HG02571 (cell line): ENCODE measurements around the gene ETV7.
"Not testable (repeated sequence)": the region's sequence is repeated elsewhere in the genome, so short reads cannot be mapped to it uniquely, and the experiment has no call there.

Source experiments
- ATAC-seq: cut with Tn5 transposase; IDR thresholded peaks from one replicate; pipeline ENCODE4 v1.9.1; 2021; ENCODE audit warnings: mild to moderate bottlenecking, moderate library complexity; ENCODE audit not compliant: unreplicated experiment

Gene ETV7

DNA sequence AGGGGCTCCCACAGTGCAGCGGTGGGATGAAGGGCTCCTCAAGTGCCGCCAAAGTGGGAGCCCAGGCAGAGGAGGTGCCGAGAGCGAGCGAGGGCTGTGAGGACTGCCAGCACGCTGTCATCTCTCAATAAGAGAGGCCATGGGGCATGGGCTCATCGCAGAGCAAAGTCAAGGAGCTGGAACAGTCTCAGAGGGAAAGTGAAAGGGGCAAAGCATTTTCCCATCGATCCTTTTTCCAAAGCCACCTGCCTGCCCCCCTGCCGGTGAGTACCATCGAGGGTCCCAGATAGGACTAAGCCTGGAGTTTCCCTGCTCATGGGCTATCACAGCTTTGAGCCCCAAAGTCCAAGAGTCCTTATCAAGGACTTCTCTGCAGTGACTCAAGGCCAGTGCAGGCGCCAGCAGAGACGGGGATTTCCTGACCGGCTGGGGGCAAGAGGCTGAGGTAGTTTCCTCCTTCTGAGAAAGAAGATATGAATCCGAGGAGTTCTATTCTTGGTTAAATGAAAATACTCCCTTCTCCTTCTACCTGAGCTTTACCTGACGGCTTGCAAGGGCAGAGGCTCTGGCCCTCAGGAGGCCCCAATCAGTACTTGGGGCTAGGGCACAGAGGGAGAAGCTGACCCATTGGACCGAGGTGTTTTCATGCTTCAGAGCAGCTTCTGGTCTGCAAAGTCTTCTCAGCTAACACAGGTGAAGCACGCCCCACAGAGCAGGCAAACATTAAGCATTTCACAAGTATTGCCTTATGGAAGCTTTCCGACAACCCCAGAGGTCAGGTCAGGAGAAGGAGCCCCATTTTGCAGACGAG lies 22.6 kb downstream of the ETV7 start:
- no peak for ATAC-seq

DNA sequence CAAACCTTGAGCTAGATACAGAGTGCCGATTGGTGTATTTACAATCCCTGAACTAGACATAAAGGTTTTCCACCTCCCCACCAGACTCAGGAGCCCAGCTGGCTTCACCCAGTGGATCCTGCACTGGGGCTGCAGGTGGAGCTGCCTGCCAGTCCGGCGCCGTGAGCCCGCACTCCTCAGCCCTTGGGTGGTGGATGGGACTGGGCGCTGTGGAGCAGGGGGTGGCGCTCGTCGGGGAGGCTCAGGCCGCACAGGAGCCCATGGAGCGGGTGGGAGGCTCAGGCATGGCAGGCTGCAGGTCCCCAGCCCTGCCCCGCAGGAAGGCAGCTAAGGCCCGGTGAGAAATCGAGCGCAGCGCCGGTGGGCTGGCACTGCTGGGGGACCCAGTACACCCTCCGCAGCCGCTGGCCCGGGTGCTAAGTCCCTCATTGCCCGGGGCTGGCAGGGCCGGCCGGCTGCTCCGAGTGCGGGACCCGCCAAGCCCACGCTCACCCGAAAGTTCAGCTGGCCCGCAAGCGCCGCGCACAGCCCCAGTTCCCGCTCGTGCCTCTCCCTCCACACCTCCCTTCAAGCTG lies 23.3 kb downstream of the ETV7 start:
- ATAC-seq, result not testable (repeated sequence)

DNA sequence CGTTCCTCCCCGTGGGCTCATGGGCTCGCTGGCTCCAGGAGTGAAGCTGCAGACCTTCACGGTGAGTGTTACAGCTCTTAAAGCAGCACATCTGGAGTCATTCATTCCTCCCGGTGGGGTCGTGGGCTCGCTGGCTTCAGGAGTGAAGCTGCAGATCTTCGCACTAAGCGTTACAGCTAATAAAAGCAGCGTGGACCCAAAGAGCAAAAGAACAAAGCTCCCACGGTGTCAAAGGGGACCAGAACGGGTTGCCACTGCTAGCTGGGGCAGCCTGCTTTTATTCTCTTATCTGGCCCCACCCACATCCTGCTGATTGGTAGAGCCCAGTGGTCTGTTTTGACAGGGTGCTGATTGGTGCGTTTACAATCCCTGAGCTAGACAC lies 24.1 kb downstream of the ETV7 start:
- not testable (repeated sequence) for ATAC-seq

DNA sequence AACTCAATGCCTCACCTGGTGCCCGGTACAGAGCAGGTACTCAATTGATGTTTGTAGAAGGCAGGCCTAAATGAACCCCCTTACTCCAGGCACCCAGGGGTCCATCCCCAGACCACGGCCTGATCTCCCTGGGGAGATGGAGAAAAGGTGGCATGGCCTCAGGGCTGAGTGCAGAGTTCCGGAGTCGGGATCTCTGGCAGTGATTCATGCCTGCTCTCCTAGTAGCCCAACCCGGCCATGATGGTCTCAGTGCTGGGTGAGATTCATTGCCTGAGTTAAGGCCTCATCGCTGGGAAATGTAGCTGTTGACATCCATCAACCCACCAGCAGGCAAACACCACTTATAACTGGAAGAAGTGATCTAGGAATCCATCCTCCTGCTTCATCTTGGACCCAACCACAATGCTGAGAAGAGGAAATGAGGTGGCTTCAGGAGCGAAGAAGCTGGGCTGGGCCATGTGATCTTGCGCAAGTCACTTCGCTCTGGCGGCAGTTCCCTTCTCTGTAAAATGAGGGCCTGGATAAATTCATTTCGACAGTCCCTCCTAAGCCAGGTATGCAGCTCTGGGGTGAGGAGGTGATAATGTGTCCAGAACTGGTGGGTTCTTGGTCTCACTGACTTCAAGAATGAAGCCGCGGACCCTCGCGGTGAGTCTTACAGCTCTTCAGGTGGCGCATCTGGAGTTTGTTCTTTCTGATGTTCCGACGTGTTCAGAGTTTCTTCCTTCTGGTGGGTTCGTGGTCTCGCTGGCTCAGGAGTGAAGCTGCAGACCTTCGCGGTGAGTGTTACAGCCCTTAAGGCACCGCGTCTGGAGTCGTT lies 24.7 kb downstream of the ETV7 start:
- no peak for ATAC-seq

DNA sequence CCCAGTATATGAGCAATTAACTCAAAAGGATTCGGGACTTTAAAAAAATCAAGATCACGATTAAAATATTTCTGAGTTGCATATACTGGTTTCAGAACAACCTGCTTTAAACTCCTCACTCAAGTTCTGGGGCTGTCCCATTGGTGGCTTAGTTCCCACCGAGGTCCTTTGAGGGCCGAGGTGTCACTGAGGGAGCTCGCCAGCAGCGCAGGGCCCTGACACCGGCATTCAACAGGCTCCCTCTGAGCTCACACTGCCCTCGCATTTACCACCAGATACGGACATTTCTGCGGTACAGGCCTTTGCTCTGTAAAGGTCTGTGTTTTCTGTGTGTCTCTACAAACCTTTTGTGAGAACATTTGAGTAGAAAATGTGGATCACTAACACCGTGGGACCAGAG lies 26.4 kb downstream of the ETV7 start:
- no peak for ATAC-seq

DNA sequence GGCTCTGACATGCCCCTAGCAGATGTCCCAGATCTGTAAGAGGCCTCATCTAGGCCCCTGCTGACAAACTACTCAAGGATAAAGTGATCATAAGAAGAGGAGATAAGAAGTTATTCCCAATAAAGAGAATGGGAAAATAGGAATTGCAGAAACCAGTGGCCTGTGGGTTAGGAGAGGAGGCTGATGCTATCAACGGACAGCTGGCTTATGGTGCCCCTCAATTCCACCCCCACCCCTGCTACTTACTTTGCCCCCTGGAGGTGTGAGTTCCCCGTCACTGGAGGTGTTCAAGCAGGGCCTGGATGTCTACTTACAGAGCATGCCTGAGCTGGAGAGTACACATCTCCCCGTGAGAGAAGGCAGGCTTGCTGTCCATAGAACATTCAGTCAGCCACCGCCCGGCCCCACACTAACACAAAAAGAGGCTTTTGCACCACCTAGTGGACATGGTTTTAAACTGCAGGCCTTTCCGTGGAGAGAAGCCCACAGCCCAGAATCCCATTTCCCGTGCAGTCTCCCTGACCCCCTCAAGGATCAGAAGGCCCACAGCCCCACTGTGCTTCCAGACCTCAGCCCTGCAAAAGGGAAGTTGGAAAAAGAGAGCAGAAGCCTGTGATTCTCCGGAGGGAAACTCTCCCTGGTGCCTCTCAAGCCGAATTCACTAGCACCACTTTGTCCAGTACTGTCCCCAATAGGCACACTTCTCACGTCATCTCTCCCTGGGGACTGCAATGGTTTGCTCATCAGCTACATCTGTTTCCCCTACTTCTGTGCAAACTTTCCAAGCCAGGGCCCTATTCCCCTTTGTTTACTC lies 27.0 kb downstream of the ETV7 start:
- ATAC-seq, result peak; percentile 50

DNA sequence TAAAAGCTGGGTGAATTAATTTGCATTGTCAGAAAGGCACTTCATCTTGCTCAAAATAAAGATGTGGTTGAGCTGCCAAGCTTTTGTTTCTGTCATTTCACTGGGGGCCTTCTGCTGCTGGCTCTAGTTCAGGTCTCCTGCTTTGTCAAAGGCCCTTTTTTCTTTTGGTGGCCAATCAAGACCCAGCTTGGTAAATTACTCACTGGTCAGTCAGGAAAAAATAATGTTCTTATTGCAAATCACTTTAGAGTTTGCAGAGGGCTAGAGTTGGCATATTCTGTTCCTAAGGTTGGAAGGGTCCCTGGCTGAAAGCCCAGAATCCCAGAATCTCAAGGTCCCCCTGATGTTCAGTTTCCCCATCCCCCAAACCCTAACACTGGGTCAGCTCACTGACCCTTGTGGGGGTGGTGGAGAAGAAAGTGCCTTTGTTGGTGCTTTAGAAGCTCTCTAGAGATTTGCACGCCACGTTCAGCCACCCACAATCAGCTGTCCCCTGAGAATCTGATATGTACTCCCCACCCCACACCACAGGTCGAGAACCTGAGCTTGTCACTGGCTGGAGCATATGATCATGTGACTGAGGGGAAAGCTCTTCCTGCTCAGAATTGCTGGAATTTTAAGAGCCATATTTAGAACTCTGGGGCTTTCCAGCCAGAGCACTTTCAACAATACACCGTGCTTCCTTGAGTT lies 29.1 kb downstream of the ETV7 start:
- peak; percentile 46 for ATAC-seq

DNA sequence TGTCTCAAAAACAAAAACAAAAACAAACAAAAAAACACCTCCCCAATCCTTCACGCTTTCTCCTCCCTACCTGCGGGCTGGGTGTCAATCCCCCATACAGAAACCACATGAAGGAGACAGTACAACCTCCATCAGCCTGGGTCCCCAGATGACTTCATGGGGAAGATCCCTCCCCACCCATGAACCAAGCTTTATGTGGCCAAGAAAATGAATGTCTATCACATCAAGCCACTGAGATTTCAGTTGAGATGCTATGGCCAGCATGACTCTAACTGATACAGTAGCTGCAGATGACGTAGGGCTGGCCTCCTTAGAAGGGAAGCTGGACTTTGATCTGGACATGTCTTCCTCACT lies 29.6 kb downstream of the ETV7 start:
- no peak for ATAC-seq

DNA sequence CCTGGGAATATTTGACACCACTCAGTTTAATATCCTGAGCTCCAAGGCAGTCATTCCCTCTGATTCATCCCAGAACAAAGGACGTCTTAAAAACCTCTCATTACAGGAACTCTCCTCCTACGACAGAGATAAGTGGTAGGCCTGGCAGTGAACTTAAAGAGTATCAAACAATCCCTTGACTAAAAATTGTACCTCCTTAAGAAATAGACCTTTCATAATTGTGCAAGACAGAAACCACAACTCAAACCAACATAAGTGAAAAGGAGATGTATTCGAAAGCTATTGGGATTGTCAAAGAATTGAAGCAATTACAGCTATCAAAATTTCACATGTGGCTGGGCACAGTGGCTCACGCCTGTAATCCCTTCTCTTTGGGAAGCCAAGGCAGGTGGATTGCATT lies 31.6 kb downstream of the ETV7 start:
- no peak for ATAC-seq

DNA sequence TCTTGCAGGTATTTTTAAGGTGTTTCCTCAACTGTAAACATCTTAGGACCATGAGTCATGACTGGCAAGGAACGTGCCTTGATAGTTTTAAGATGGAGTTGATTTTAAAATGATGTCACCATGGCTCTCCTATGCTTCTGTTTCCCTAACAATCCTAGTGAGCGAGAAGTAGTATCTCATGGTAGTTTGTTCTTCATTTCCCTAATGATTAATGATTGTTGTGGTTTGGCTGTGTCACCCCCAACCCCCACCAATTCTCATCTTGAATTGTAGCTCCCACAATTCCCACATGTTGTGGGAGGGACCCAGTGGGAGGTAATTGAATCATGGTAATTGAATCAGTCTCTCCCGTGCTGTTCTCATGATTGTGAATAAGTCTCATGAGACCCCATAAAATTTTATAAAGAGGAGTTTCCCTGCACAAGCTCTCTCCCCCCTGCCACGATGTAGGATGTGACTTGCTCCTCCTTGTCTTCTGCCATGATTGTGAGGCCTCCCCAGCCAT lies 34.0 kb downstream of the ETV7 start:
- no peak for ATAC-seq

DNA sequence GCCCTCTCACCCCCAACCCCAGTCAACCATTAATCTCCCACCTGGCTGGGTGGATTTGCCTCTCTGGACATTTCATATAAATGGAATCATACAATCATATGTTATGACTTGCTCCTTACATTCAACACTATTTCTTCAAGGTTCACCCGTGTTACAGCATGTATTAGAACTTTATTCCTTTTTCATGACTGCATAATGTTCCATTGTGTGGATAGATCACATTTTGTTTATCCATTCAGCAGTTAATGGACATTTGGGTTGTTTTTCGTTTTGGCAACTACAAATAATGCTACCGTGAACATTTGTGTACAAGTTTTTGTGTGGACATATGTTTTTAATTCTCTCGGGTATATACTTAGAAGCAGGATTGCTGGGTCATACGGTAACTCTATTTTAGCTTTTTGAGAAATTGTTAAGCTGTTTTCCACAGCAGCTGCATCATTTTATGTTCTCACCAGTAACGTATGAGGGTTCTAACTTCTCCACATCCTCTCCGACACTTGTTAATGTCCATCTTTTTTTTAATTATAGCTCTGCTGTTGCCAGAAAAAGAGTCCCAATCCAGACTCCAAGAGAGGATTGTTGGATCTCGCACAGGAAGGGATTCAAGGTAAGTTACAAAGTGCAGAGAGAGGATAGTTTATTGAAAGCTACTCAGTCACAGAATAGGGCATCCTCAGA lies 34.9 kb downstream of the ETV7 start:
- no peak for ATAC-seq

DNA sequence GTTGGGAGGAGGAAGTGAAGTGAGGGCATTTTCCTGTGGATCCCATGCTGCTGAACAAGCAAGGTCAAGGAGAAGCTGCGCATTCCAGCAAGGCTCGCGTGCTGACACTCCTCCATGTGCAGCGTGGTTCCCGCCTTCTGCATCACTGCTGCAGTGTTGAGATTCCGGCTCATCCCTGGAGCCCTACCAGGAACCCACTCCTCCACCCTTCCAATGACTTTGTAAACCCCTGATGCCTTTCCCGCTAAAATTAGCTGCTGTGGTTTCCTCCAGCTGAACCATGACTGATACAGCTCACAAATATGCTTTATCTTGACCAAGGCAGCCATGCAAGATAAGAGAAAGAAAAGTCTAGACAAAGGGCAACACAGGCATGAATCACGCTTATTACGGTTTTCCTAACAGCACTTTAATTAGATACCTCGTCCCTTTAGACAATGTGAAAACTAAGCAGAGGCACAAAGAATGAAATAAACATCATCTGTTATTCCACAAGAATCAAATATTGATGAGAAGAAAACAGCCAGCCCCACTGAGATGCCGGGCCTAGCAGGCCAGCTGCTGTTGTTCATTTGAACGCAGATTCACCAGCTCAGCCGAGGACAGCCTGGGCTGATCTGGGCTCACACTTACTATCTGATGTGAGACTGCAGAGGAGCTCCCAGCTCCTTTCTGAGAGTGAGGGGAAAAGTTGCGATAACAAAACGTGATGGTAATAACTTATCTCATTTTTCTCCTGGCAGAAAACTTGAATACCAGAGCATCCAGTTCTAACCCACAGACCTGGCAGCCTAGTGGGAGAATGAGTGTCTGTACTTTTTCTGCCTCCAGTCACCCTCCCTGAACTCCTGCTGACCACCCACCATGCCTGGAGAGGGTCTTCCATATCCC lies 36.5 kb downstream of the ETV7 start:
- ATAC-seq, result no peak

DNA sequence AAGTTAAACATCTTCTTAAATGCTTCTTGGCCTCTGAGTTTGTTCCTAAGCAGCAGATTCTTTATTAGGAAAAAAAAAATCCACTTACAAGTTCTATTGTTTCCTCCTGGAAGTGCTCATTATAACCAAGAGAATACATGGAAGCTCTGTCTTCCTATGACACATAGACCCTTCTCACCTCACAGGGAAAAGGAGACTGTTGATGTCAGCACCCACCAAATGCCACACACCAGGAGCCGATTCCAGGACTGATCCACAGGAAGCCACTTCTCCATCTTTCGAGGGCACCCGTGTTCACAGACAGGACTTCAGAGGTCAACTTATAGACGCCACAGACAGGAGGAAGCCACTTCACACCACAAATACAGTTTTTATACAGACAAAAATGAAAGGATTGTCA lies 37.4 kb downstream of the ETV7 start:
- no peak for ATAC-seq

DNA sequence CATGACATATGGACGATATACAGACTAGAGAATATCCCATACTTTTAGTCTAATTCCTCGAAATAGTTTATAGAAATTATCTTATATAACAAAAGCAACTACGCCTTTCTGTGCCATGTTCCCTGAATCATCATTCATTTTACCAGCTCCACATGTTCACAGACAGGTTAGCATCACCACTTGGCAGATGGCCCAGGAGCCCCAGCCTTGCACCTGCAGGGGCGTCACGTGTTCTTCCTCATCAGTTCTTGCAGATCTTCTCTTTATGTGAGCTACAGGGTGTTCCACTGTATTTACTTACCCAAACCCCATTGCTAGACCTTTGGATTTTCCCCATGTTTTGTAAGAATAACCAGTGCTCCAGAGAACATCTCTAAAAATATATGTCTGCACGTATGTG lies 38.2 kb downstream of the ETV7 start:
- no peak for ATAC-seq

DNA sequence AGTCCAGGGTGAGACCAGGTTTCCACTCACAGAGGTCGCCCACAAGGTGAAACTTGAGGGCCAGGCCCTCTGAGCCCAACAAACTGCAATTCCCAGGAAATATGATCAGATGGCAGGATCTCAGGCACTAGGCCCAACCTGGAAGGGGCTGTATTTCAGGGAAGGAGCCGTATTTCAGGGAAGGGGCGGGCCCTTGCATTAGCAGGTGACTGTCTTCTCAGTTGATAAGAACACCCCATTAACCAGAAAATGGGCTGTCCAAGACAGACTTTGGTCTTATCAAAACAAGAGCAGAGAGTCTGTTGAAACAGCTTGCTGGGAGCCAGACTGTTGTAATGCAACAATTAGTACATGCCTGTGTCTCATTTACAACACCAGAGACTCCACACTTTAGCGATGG lies 39.8 kb downstream of the ETV7 start:
- ATAC-seq, result no peak

DNA sequence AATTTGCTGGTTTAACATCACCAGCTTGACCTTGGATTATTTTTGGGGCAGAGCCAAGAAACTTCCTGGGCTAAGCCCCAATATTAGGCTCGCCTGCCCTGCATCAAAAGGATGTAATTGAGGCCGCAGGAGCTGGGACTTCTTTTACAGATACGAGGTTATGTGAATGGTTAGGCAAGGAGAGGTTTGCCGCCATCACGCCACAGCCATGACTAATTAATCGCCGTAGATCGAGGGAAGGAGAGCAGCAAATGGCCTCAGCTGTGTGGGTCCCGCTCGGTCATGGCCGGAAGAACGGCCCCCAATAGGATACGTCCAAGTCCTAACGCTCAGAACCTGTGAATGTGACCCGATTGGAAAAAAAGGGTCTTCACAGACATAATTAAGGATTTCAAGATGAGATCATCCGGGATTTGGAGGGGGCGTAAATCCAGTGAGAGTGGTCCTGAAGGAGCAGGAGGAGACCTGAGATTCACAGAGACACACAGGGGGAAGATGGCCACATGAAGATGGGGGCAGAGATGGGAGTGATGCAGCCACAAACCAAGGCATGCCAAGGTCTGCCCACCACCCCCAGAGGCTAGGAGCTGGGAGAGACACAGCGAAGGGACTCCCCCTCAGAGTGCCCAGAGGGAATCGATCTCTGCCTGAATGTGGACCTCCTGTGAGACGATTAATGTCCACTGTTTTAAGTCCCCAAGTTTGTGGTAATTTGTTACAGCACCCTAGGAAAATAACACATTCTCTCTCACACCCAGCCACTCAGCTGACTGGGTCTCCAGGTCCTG lies 40.8 kb downstream of the ETV7 start:
- ATAC-seq, result no peak

DNA sequence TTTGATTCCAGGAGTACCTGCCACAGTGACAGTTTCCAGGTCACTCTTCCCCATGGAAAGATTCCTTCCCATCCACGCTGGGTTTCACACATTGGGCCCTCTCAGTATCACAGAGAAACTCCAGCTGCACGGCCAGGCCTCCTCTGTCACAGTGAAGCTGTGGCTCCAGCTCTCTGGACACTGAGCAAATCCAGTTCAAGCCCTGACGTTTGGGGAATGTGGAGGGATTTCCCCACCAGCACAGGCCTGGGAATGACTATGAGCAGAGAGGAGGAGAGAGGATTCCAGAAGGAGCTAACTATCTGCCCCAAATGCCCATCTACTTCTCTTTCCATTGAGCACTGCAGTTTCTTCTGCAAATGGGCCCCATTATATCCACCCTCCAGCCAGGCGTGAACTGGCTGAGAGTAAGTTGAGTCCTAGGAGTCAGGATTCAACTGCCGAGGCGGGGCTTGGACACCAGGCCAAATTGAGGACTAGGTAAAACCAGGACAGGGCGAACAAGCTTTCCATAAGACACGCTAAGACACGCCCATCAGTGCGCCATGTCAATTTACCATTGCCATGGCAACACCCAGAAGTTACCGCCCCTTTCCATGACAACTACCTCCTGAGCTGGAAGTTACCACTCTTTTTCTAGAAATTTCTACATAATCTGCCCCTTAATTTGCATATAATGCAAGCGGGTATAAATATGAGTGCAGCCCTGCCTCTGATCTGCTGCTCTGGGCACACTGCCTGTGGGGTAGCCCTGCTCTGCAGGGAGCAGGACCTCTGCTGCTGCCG lies 41.6 kb downstream of the ETV7 start:
- no peak for ATAC-seq
